ENCODE results near the gene EPYC.

Gene EPYC

GRCh38 chr12:91004872-91005271, at the start of gene EPYC:
Gene EPYC (minus strand): TSS chr12:91004972. CDS start chr12:91002565, 2,407 bp downstream.
- no peak for DNase-seq (ENCODE audit: low spot score)

DNA sequence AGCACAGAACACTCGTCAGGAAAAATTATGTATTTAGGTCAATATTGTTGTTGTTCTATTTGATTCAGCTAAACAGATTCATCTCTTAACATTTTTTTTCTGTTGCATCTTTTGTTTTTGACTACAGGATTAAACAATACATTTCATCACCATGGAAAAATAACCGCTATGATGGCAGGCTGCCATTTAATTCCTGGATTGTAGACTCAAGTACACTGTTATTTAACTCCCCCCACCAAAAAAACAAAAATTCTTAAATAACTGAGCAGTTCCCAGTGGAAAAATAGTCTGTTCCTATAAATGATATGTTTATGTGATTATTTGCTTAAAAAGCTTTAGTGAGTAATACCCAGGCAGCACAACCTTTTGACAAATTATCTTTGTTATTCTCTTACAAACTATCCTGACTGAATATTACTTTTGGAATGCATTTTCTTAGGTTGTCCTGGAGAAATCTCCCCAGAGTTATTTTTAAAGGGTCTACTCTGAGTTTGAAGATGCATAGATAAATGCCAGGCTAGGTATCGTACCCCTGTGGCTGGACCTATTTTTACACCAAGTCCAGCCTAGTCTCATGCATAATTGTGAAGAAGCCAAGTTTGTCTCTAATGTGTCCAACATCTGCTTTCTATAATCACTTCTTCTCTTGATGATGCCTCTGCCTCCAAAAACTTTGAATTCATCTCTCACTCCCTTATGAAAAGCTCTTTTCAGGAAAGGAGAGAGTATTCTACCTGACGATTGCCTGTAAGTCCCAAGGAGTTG, 49.4 kb upstream of the EPYC start:
- no peak for DNase-seq (ENCODE audit: low spot score)

- no peak for DNase-seq (ENCODE audit: low spot score)
These were observed 47.3 kb upstream of the EPYC start for GRCh38 chr12:91052026-91052425.

GRCh38 chr12:91044586-91044985, 39.8 kb upstream of the EPYC start:
- no peak for DNase-seq (ENCODE audit: low spot score)

- DNase-seq (ENCODE audit: low spot score), result no peak
These were observed 38.6 kb upstream of the EPYC start for GRCh38 chr12:91043408-91043807.

GRCh38 chr12:91040096-91040755, 35.5 kb upstream of the EPYC start:
- DNase-seq (ENCODE audit: low spot score), result no peak

- DNase-seq (ENCODE audit: low spot score), result no peak
These were observed 32.5 kb upstream of the EPYC start for GRCh38 chr12:91037276-91037675.

DNA sequence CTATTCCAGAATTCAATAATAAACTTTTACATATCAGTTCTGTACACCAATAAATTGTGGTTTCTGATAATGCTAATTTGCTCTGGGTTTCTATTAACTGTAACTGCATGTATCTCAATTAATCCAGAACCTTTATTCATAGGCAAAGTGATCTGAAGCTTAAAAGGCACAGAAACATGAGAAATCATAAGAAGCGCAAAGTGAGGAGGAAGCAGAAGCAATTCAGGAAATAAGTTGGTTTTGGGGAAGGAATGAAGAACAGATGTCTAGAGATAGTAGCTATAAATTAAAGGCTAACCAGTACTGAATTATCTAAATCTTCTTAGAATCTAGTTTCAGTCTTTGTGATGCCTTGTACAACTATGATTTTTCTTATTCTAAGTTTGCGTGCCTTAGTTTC, 28.5 kb upstream of the EPYC start:
- no peak for DNase-seq (ENCODE audit: low spot score)

DNA sequence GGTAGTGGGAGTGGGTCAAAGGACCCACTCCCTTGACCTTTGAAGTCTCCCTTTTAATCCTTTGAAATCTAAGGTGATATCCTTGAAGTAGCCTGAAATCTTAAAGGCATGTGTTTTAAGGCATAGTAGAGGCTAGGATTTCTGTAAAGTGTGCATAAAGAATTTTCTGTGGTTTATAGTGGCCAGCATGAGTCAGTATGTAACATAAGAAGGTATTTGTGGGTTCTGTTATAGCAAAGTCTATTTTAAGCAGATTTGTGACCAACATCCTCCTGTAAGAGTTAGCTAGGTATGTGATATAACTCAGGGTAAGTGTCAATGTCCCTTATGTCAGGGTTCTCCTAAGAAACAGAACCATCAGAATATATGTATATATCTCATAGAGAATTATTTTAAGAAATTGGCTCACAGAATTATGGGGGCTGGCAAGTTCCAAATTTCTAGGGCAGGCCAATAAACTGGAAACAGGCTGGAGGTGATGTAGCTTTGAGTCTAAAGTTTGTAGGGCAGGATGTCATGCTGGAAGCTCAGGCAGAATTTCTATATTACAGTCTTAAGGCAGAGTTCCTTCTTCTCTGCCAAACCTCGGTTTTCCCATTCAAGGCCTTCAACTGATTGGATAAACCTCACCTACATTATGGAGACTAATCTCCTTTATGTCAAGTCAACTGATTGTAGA, 18.7 kb upstream of the EPYC start:
- no peak for DNase-seq (ENCODE audit: low spot score)

- no peak for DNase-seq (ENCODE audit: low spot score)
These were observed 16.3 kb upstream of the EPYC start for GRCh38 chr12:91021076-91021475.

- no peak for DNase-seq (ENCODE audit: low spot score)
These were observed 14.7 kb upstream of the EPYC start for GRCh38 chr12:91019455-91019854.

- no peak for DNase-seq (ENCODE audit: low spot score)
These were observed 12.9 kb upstream of the EPYC start for GRCh38 chr12:91017511-91018263.

- DNase-seq (ENCODE audit: low spot score), result no peak
These were observed 12.3 kb upstream of the EPYC start for GRCh38 chr12:91017043-91017442.

- no peak for DNase-seq (ENCODE audit: low spot score)
These were observed 4.7 kb upstream of the EPYC start for GRCh38 chr12:91009319-91009950.

- no peak for DNase-seq (ENCODE audit: low spot score)
These were observed 2.9 kb upstream of the EPYC start for GRCh38 chr12:91007531-91008290.

DNA sequence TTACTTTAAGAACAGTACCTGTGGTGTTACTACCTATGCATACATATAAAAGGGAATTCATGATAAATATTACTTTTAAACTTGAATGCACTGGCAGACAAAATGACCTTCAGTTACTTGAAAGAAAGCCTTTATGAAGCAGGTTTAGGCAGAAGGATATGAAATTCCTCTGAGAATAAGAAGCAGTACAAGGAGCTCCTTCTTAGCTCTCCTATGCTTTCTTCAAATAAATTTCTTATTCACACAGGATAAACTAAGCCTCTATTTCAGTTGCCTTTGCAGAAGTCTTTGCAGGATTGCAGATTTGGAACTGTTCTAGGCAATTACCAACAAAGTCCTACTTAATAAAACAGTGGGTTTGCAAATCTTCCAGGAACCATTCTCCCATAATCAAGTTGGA, 1.0 kb downstream of the EPYC start:
- DNase-seq (ENCODE audit: low spot score), result no peak

DNA sequence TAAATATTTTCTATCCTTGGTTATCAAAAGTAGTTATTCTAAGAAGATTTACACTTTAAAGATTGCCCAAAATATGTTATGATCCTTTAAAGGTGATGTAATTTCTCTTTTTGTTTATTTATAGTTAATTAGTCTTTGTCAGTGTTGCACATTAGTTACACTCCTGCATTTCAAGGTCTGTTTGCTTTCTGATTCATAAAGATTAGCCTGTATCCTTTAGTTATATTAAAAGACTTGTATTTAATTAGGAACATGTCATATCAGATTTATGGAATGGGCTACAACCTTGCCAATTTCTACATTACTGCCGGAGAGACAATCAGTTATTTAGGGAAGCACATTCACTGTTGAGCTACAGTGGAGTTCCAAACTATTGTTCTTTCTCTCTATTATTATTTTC, 3.5 kb downstream of the EPYC start:
- DNase-seq (ENCODE audit: low spot score), result no peak

GRCh38 chr12:90999966-91000365, 4.8 kb downstream of the EPYC start:
- DNase-seq (ENCODE audit: low spot score), result no peak

- DNase-seq (ENCODE audit: low spot score), result no peak
These were observed 5.2 kb downstream of the EPYC start for GRCh38 chr12:90999527-90999926.

DNA sequence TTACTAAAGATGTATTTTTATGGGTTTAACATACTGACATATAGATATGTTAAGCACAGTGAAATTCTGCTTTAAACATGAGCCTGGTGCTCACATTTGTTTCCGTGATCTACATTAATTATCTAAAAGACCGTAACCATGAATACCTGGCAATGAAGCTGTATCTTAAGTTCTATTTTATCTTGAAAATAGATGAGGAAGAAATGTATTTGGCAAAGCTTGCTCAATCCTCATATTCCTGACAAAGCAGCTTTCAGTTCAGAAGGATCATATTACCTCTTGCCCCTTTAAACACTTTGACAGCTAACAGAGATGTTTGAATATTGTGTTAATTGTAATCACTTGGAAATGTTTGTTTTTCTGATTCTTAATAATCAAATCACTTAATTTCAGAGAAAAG, 9.8 kb downstream of the EPYC start:
- no peak for DNase-seq (ENCODE audit: low spot score)

DNA sequence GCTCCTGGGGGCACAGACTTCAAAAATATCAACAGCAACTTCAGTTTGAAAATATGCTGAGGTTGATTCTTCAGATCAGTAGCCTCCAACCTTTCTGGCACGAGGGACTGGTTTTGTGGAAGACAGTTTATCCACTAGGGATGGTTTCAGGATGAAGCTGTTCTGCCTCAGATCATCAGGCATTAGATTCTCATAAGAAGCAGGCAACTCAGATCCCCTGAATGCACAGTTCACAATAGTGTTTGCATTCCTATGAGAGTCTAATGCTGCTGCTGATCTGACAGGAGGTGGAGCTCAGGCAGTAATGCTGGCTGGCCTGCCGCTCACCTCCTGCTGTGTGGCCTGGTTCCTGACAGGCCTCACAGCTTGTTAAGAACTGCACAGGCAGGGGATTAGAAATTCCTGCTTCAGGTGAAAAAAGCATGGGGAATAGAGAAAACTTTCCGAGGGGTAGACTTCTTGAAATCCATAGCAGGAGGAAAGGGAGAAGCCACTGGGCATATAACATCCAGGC, 12.8 kb downstream of the EPYC start:
- DNase-seq (ENCODE audit: low spot score), result no peak
